Activated CD8-positive, alpha-beta T cell treated with anti-CD3 and anti-CD28 coated beads, Interleukin-2, amount 10 ng/mL, durations not matched to agents 7 days and 5 days (primary cell): ENCODE results near the gene ATP8B4. TPM values are rescaled to one million over a fixed set of nuclear protein-coding genes. Genes with fewer than 3 reads are reported as not detected.
A peak's percentile ranks its signal among the peaks of the same experiment; 100 is the strongest.

ENCODE experiments used
- ATAC-seq: fragments of 150-1000 bp; cut with Tn5 transposase; one replicate; pipeline ENCODE4 v1.10.0; 2021; ENCODE audit warnings: moderate library complexity
- CTCF ChIA-PET: fragments of 350-600 bp; sonication (Branson Sonifier 250); formaldehyde crosslinking; loops from one replicate; lab custom pipeline; 2021; ENCODE audit warnings: antibody characterized with exemption; lab: Charles Lee
- POLR2A ChIA-PET: fragments of 350-600 bp; sonication (Branson Sonifier 250); formaldehyde crosslinking; loops from one replicate; lab custom pipeline; 2021; ENCODE audit warnings: antibody characterized with exemption; lab: Charles Lee
- DNase-seq: peaks from one replicate; pipeline ENCODE4 v3.0.0-alpha.2; 2020
- H3K27ac Mint-ChIP-seq: one replicate; pipeline ENCODE4 v1.8.0; 2021; ENCODE audit warnings: mild to moderate bottlenecking, mixed read lengths
- H3K27me3 Mint-ChIP-seq: one replicate; pipeline ENCODE4 v1.8.0; 2021; ENCODE audit warnings: low read depth, mixed read lengths
- H3K36me3 Mint-ChIP-seq: one replicate; pipeline ENCODE4 v1.8.0; 2021; ENCODE audit warnings: low read depth, mixed read lengths
- H3K4me1 Mint-ChIP-seq: one replicate; pipeline ENCODE4 v1.8.0; 2021; ENCODE audit warnings: low read depth, mixed read lengths
- H3K4me3 Mint-ChIP-seq: one replicate; pipeline ENCODE4 v1.8.0; 2021; ENCODE audit warnings: mild to moderate bottlenecking, mixed read lengths
- H3K9me3 Mint-ChIP-seq: one replicate; pipeline ENCODE4 v1.8.0; 2022; ENCODE audit warnings: mixed read lengths; ENCODE audit not compliant: insufficient read depth
- total RNA-seq, 2 experiments: library from RNA; stranded (reverse); gene quantifications; one replicate each; pipeline ENCODE4 v1.2.3, GENCODE V29; 2021

Gene ATP8B4
- total RNA-seq, 2 experiments from 2014 or later: 35.9 to 39.2 TPM

DNA sequence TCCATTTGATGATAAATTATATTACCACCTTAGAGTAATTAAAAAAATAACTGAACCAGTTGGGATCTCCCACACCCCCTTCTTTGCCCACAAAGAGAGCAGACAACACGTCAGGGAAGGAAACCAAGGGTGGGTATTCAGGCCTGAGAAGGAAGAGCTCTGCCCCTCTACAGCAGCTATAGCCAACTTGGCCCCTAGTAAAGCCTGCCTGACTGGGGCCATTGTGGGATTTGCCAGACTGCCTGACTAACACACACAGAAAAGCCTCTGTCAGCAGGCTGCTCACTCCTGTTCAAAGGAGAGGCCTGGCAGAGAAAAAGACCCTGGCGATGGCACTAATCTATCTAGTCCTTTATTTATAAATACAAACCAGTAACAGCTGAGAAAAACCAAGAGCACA lies 41.4 kb downstream of the ATP8B4 start:
- H3K27me3 Mint-ChIP-seq: no peaks in the 10 kb centered on the region
- no peak for ATAC-seq
- ChIA-PET CTCF (interaction anchor here (1.0 to 2.6 kb wide), 2 partner anchors 14 to 60 kb away, joined by 3 to 6 read pairs; no protein-coding TSS in a partner anchor), POLR2A (no interaction called here)
- H3K27ac Mint-ChIP-seq: peak overlapping the region; percentile 27
- peaks cover 17% of the 10 kb centered on the region for H3K4me1 Mint-ChIP-seq
- no peaks in the 10 kb centered on the region for H3K9me3 Mint-ChIP-seq
- peaks cover 45% of the 10 kb centered on the region for H3K36me3 Mint-ChIP-seq
- no peak for DNase-seq
- H3K4me3 Mint-ChIP-seq: no peak overlapping the region

DNA sequence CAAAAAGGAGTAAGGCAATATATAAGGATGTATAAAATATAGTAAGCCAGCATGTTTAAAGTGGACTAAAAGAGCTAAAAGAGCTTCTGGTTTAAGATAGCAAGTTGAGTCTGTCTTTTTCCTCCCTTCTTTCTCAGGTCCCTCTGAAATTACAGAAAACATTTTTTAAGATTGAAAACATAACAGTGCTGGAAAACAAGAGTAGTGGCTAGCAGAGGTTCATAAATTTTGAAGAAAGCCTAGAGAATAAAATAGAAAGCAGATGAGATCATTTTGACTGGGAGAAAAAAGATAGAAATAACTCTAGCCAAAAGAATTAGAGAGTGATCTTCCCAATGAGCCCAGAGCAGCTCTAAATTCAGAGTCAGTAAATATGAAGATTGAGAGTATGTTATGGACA lies 41.9 kb downstream of the ATP8B4 start:
- H3K9me3 Mint-ChIP-seq: no peaks in the 10 kb centered on the region
- no peak overlapping the region for H3K27ac Mint-ChIP-seq
- peaks cover 48% of the 10 kb centered on the region for H3K36me3 Mint-ChIP-seq
- CTCF ChIA-PET: interaction anchor here (2.6 kb wide), 1 partner anchor 14 kb away, joined by 6 read pairs; no protein-coding TSS in a partner anchor
- peaks cover 16% of the 10 kb centered on the region for H3K4me1 Mint-ChIP-seq
- no peak for ATAC-seq
- POLR2A ChIA-PET: no interaction called here
- H3K27me3 Mint-ChIP-seq: no peaks in the 10 kb centered on the region
- H3K4me3 Mint-ChIP-seq: no peak overlapping the region
- DNase-seq: no peak

DNA sequence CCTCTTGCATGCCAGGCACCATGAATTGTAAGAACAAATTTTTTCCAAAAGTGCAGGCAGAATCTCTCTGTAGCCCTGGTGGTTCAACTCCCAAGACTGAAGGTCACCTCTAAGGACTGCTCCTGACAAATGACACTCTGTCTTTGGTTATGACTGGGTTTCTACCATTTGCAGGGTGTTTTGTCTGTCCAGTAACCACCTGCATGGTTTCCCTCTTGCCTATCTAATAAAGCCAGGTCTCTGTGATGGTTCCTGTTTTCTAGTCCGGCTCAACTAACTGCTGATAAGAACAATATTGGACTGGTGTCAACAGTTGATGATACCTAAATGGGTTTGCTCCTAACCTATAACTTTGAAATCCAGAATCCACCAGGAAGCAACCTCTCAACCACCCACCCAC lies 43.7 kb downstream of the ATP8B4 start:
- ATAC-seq (no peak), DNase-seq (no peak)
- Mint-ChIP-seq H3K4me3 (no peak overlapping the region), H3K27ac (no peak overlapping the region), H3K36me3 (peaks cover 56% of the 10 kb centered on the region), H3K9me3 (no peaks in the 10 kb centered on the region), H3K4me1 (peaks cover 13% of the 10 kb centered on the region), H3K27me3 (no peaks in the 10 kb centered on the region)
- CTCF ChIA-PET: no interaction called here
- POLR2A ChIA-PET: no interaction called here

DNA sequence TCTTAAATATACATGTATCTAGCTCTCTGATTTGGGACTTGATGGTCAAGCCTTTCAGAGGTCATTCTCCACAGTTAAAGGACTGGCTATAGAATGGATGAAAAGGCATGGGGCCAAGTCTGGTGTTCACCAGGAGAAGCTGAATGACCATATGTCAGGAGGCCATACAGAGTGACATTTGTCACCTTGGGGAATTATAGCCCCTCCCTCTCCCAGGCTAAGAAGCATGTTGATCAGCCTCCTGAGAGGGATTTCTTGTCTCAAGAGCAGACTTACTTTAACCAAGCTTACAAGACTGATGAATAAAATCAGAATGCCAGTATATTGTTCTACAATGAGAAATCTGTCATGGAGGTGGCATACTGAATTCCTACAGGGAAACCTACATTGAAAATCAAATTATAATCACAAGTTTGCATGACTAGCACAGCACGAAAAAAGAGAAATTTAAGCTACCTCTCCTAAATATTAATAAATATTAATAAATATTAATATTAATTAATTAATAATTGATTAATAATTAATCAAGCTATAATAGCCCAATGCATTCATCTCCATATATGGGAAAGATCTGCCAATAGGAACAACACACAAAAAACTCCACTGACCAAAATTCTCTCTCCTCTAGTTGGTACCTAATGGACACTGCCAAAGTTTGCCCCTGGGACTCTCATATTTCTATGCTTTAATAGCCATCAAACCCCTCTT lies 47.3 kb downstream of the ATP8B4 start:
- Mint-ChIP-seq H3K9me3 (no peaks in the 10 kb centered on the region), H3K4me1 (peaks cover 9% of the 10 kb centered on the region), H3K27me3 (peaks cover 3% of the 10 kb centered on the region), H3K4me3 (no peak overlapping the region), H3K36me3 (peaks cover 51% of the 10 kb centered on the region), H3K27ac (no peak overlapping the region)
- ATAC-seq (no peak), DNase-seq (no peak)
- ChIA-PET CTCF (no interaction called here), POLR2A (no interaction called here)

DNA sequence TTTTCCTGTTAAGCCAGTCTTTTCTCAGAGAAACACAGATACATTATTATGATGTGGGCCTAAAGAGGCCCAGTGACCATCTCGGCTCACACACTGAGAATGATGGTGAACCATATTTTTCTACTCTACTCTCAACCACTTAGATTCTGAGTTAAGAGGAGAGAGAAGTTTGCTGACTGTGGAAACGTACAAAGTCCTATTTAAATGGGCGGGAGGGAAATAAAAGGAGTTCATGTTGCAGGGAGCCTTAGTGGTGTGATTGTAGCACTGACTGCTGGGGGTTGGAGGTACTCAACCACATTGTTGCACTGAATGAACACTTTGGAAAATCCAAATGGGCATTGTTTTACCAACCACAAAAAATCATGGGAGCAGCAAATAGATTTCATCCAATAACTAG lies 51.0 kb downstream of the ATP8B4 start:
- H3K36me3 Mint-ChIP-seq: peaks cover 49% of the 10 kb centered on the region
- CTCF ChIA-PET: no interaction called here
- H3K27me3 Mint-ChIP-seq: peaks cover 13% of the 10 kb centered on the region
- POLR2A ChIA-PET: no interaction called here
- DNase-seq (no peak), ATAC-seq (no peak)
- no peak overlapping the region for H3K27ac Mint-ChIP-seq
- peaks cover 28% of the 10 kb centered on the region for H3K4me1 Mint-ChIP-seq
- no peaks in the 10 kb centered on the region for H3K9me3 Mint-ChIP-seq
- no peak overlapping the region for H3K4me3 Mint-ChIP-seq

DNA sequence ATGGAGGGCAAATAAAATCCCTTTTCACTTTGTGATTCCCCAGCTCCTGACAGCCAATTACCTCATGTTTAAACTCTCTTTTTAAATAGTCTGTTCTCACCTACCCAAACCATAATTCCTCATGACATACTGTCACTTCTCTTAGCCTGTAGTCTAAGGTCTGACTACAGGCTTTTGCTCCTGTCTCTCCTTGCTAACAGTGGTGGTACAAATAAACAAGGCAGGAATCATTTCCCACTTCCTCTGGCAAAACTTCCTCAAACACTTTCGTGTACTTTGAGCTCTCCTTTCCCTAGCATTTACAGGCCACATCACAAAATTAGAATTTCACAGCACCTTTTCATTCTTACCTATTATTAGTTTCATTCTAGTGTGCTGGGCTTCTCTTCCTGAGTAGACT lies 51.8 kb downstream of the ATP8B4 start:
- no peak overlapping the region for H3K4me3 Mint-ChIP-seq
- peaks cover 13% of the 10 kb centered on the region for H3K27me3 Mint-ChIP-seq
- POLR2A ChIA-PET: no interaction called here
- no peak for ATAC-seq
- peaks cover 28% of the 10 kb centered on the region for H3K4me1 Mint-ChIP-seq
- DNase-seq: no peak
- H3K36me3 Mint-ChIP-seq: peaks cover 47% of the 10 kb centered on the region
- CTCF ChIA-PET: no interaction called here
- H3K9me3 Mint-ChIP-seq: no peaks in the 10 kb centered on the region
- no peak overlapping the region for H3K27ac Mint-ChIP-seq

DNA sequence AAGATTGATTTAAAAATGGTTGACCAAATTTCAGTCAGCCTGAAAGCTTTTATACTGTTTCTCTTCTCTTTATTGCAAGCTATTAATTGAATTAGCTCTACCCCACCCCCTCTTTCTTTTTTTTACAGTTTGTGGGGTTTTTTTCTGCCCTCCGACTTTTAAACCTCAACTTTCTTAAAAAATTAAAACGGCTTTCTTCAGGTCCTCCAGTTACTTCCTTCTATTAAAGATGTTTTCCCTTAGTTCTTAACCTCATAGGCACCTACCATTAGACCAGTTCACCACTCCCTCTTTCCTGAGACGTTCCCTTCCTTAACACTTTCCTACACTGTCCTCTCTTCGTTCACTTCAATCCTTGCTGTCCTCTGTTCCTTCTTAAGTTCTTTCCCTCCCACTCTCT lies 52.4 kb downstream of the ATP8B4 start:
- DNase-seq (no peak), ATAC-seq (no peak)
- Mint-ChIP-seq H3K4me3 (no peak overlapping the region), H3K27ac (peak overlapping the region; percentile 0), H3K27me3 (peaks cover 13% of the 10 kb centered on the region), H3K4me1 (peaks cover 30% of the 10 kb centered on the region), H3K9me3 (no peaks in the 10 kb centered on the region), H3K36me3 (peaks cover 49% of the 10 kb centered on the region)
- ChIA-PET CTCF (no interaction called here), POLR2A (no interaction called here)

DNA sequence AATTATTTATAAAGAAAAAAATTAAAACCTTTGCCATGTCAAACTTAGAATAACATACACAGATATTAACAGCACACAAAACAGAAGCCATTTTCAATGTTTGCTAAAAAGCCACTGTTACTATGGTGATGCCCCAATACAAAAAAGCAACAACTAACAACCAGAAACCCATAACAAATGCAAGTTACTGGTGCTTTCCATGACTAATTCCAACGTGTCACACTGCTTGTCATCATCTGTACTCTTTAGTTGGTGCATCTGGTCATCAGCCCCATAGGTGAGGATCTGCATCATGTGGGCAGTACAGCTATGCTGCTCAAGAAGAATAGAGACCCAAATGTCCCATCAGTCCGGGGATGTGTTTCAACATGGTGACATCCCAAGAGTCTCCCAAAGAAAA lies 52.8 kb downstream of the ATP8B4 start:
- no peaks in the 10 kb centered on the region for H3K9me3 Mint-ChIP-seq

DNA sequence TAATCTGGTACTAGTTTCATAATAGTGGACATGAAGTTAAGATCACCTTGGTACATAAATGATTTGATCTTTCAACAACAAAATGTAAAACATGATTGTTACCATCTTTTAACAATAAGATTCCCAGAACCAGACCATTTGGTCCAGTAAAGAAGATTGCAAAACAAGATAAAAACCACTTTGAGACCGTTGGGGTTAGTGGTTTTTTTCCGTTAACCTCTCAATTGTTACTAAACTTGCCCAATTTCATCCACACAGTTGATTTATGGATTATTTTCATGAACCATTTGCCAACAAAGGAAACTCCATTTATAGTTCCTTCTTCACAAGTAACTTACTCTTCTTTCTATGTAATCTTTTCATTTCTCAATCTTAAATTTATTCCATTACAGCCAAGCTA lies 53.8 kb downstream of the ATP8B4 start:
- Mint-ChIP-seq H3K27me3 (peaks cover 13% of the 10 kb centered on the region), H3K27ac (no peak overlapping the region), H3K4me1 (peaks cover 37% of the 10 kb centered on the region), H3K9me3 (no peaks in the 10 kb centered on the region), H3K4me3 (no peak overlapping the region), H3K36me3 (peaks cover 50% of the 10 kb centered on the region)
- ChIA-PET CTCF (no interaction called here), POLR2A (no interaction called here)
- no peak for ATAC-seq
- no peak for DNase-seq

More for the DNA sequence above, 52.8 kb downstream of the ATP8B4 start:
- Mint-ChIP-seq H3K4me1 (peaks cover 30% of the 10 kb centered on the region), H3K36me3 (peaks cover 51% of the 10 kb centered on the region), H3K27ac (peak overlapping the region; percentile 23), H3K27me3 (peaks cover 13% of the 10 kb centered on the region), H3K4me3 (no peak overlapping the region)
- ChIA-PET POLR2A (no interaction called here), CTCF (no interaction called here)
- DNase-seq: peak; percentile 40
- ATAC-seq: peak; percentile 83

DNA sequence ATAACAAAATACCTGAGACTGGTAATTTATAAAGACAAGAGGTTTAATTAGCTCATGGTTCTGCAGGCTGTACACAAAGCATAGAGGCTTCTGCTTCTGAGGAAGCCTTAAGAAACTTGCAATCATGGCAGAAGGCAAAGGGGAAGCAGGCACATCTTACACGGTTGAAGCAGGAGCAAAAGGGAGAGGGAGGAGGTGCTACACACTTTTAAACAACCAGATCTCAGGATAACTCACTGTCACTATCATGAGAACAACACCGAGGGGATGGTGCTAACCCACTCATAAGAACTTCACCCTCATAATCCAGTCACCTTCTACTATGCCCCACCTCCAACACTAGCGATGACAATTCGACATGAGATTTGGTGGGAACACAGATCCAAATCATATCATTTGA lies 54.4 kb downstream of the ATP8B4 start:
- Mint-ChIP-seq H3K4me3 (no peak overlapping the region), H3K27ac (no peak overlapping the region), H3K27me3 (peaks cover 13% of the 10 kb centered on the region), H3K36me3 (peaks cover 50% of the 10 kb centered on the region), H3K4me1 (peaks cover 43% of the 10 kb centered on the region), H3K9me3 (no peaks in the 10 kb centered on the region)
- DNase-seq (no peak), ATAC-seq (no peak)
- POLR2A ChIA-PET: no interaction called here
- CTCF ChIA-PET: interaction anchor here (1.2 kb wide), 1 partner anchor 34 kb away, joined by 3 read pairs; no protein-coding TSS in a partner anchor

DNA sequence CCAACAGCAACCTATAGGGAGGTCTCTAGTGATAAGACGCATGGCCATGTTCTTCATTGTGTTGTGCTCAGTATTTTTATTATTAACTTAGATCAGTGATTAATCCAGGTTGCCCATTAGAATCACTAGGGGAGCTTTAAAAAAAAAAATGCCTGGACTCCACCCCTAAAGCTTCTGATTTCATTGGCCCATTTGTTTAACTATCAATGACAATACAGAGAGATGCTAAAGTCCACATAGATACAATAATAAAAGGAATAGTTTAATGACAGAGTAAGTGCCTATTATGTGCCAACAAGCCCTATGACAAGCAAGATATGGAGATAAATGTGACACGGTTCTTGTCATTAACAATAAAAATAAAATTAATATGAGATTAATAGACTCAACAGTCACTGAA lies 55.8 kb downstream of the ATP8B4 start:
- Mint-ChIP-seq H3K4me1 (peaks cover 52% of the 10 kb centered on the region), H3K27me3 (peaks cover 13% of the 10 kb centered on the region), H3K9me3 (no peaks in the 10 kb centered on the region), H3K4me3 (no peak overlapping the region), H3K36me3 (peaks cover 43% of the 10 kb centered on the region), H3K27ac (no peak overlapping the region)
- DNase-seq: no peak
- POLR2A ChIA-PET: no interaction called here
- CTCF ChIA-PET: interaction anchor here (0.8 to 2.3 kb wide), 3 partner anchors 10 to 15 kb away, joined by 3 to 8 read pairs (median 6); no protein-coding TSS in a partner anchor
- no peak for ATAC-seq

DNA sequence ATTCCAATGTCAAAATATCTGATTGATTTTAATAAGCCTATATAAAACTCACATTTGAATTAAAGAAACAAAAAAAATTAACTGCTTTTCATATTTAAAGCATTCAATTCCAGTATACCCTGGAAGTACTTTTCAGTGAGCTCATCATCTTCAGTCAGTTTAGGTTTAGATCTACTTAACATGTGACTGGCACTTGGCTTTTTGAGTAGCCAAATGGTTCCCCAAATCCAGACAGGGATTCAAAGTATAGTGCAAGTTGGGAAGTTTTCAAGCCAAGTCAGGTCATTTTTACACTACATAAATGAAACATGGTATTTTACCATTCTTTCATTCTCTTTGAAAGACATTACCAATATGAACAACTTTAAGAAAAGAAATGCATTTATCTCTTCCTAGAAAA lies 57.5 kb downstream of the ATP8B4 start:
- H3K27me3 Mint-ChIP-seq: peaks cover 10% of the 10 kb centered on the region
- POLR2A ChIA-PET: no interaction called here
- no peaks in the 10 kb centered on the region for H3K9me3 Mint-ChIP-seq
- no peak overlapping the region for H3K27ac Mint-ChIP-seq
- CTCF ChIA-PET: interaction anchor here (2.3 kb wide), 1 partner anchor 9 kb away, joined by 8 read pairs; no protein-coding TSS in a partner anchor
- no peak for ATAC-seq
- H3K4me3 Mint-ChIP-seq: no peak overlapping the region
- no peak for DNase-seq
- peaks cover 45% of the 10 kb centered on the region for H3K4me1 Mint-ChIP-seq
- H3K36me3 Mint-ChIP-seq: peaks cover 34% of the 10 kb centered on the region
